Gastrocnemius medialis (tissue), 4 donors: ENCODE results near the gene RPS6KA2. TPM values are rescaled to one million over a fixed set of nuclear protein-coding genes. Genes with fewer than 3 reads are reported as not detected.

Experiments
- ATAC-seq, 2 donors: fragments of 150-250 bp; one replicate each; pipeline ENCODE4 v1.9.1; 2016
- DNase-seq, 2 donors: peaks; one replicate each; pipeline ENCODE4 v3.0.0-alpha.2; 2019
- H3K27ac ChIP-seq, 4 donors: fragments of 200-600 bp; sonication (generic); 1 replicate in 1 of 4; 2 replicates in 3 of 4; pipeline ENCODE4 v1.5.1; 2016 to 2018; ENCODE audit warnings: mild to moderate bottlenecking in 2 of 4, moderate library complexity in 1 of 4
- H3K27me3 ChIP-seq, 3 donors: fragments of 200-600 bp; sonication (generic) in 2 of 3; 1 replicate in 1 of 3; 2 replicates in 2 of 3; pipeline versions ENCODE4 v1.5.1 to v1.6.0; 2016 to 2019; ENCODE audit warnings: mild to moderate bottlenecking in 1 of 3, moderate library complexity in 1 of 3
- H3K36me3 ChIP-seq, 2 donors: fragments of 200-600 bp; sonication (generic) in 1 of 2; one replicate each; pipeline ENCODE4 v1.5.1; 2017 to 2018
- H3K4me1 ChIP-seq, 2 donors: fragments of 200-600 bp; sonication (generic) in 1 of 2; one replicate each; pipeline ENCODE4 v1.5.1; 2016 to 2017; ENCODE audit warnings: mild to moderate bottlenecking in 2 of 2
- H3K4me3 ChIP-seq, 4 donors: fragments of 200-600 bp; sonication (generic) in 3 of 4; 1 replicate in 1 of 4; 2 replicates in 3 of 4; pipeline ENCODE4 v1.5.1; 2016 to 2019; ENCODE audit warnings: mild to moderate bottlenecking in 2 of 4
- H3K9me3 ChIP-seq, 3 donors: fragments of 200-600 bp; sonication (generic) in 2 of 3; 1 replicate in 1 of 3; 2 replicates in 2 of 3; pipeline ENCODE4 v1.5.1; 2016 to 2019
- POLR2A ChIP-seq, 2 donors: fragments of 450-650 bp; IDR thresholded peaks; one replicate each; pipeline ENCODE4 v1.6.1; 2017; ENCODE audit warnings: antibody characterized with exemption in 2 of 2, mild to moderate bottlenecking in 2 of 2, moderate library complexity in 2 of 2
- in situ Hi-C, 4 donors: fragments of 200-750 bp; cut with MboI; loops; one replicate each; pipeline versions ENCODE4 v1.15.0 to v1.8.0; 2017; ENCODE audit warnings: low sequenced_read_pairs in 4 of 4
- intact Hi-C: fragments of 100-400 bp; cut with DNase I; formaldehyde crosslinking; loops from one replicate; pipeline ENCODE4 v1.15.1; 2023; ENCODE audit warnings: low total_unique reads
- total RNA-seq, 4 donors: library from RNA; depleted of rRNA; stranded (reverse); fragments of >200 nt; gene quantifications; one replicate each; pipeline versions ENCODE4 v1.1.0 to v1.2.3, GENCODE V29; 2016
- TF ChIP-seq, protein P1 (sequence below), 5 experiments: fragments of 450-650 bp in 3 of 5; fragments of 200-600 bp in 2 of 5; sonication (generic) in 2 of 5; IDR thresholded peaks in 4 of 5; conservative IDR thresholded peaks in 1 of 5; 1 replicate in 4 of 5; 2 replicates in 1 of 5; pipeline ENCODE4 v1.5.1; 2016 to 2019; ENCODE audit warnings: antibody characterized with exemption in 5 of 5, mild to moderate bottlenecking in 3 of 5, moderate library complexity in 3 of 5

The RPS6KA2 gene
- total RNA-seq, 4 donors from 2014 or later, result 18.7 to 35.7 (median 27.4) TPM

GRCh38 chr6:166658792-166659150 lies 31.7 kb upstream of the RPS6KA2 start:
- H3K27me3 ChIP-seq, result no peaks in the 10 kb centered on the region
- intact Hi-C loops (no loop called here), in situ Hi-C loops (no loop called here)
- H3K4me3 ChIP-seq, result peak overlapping the region in 2 of 4 donors; percentile 11 to 14
- TF ChIP-seq POLR2A (IDR thresholded peaks at IDR 0.05), result no peak
- TF ChIP-seq, protein P1, sequence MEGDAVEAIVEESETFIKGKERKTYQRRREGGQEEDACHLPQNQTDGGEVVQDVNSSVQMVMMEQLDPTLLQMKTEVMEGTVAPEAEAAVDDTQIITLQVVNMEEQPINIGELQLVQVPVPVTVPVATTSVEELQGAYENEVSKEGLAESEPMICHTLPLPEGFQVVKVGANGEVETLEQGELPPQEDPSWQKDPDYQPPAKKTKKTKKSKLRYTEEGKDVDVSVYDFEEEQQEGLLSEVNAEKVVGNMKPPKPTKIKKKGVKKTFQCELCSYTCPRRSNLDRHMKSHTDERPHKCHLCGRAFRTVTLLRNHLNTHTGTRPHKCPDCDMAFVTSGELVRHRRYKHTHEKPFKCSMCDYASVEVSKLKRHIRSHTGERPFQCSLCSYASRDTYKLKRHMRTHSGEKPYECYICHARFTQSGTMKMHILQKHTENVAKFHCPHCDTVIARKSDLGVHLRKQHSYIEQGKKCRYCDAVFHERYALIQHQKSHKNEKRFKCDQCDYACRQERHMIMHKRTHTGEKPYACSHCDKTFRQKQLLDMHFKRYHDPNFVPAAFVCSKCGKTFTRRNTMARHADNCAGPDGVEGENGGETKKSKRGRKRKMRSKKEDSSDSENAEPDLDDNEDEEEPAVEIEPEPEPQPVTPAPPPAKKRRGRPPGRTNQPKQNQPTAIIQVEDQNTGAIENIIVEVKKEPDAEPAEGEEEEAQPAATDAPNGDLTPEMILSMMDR (IDR thresholded peaks at IDR 0.05 in 4 of 5, conservative IDR thresholded peaks at IDR 0.05 in 1 of 5), result no peak
- no peaks in the 10 kb centered on the region for H3K9me3 ChIP-seq
- H3K36me3 ChIP-seq, result no peaks in the 10 kb centered on the region
- peaks cover 3 to 16% of the 10 kb centered on the region in 2 donors for H3K4me1 ChIP-seq
- H3K27ac ChIP-seq, result peak overlapping the region; percentile 30 to 73 (median 62)
- DNase-seq (peak in 1 of 2 donors; percentile 59), ATAC-seq (peak; percentile 73 to 86)

DNA sequence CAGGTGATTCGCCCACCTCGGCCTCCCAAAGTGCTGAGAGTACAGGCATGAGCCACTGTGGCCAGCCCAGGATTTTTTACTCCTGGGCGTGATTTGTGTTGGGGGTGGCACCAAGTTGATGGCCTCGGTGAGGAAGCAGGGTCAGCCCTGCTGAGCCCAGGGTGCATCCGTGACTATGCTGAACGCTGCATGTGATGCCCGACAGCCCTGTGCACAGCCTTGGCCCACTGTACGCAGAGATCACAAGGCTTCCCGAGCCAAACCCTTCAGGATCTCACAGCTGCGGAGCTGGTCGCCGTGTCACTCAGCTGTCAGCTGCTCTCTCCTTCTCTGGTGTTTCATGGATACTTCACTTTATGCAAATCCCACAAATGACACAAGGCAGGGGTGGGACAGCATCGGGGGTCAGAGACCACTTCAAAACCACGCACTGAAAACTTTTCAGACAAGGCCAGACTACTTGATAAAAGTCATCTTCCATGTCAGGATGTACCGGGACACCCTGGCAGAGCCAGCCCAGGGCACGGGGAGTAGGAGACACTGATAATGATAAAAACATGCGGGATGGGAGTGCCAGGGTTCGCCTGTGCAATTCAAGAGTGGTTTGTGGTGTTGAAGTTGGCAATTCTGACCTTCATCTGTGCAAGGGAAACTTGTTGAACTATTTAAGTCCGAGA lies 31.2 kb upstream of the RPS6KA2 start:
- Histone ChIP-seq H3K36me3 (no peaks in the 10 kb centered on the region), H3K27ac (peak overlapping the region; percentile 30 to 73 (median 62)), H3K4me1 (peaks cover 3 to 16% of the 10 kb centered on the region in 2 donors), H3K9me3 (no peaks in the 10 kb centered on the region), H3K4me3 (peak overlapping the region in 1 of 4 donors; percentile 14), H3K27me3 (no peaks in the 10 kb centered on the region)
- peak in 1 of 2 donors; percentile 10 for TF ChIP-seq POLR2A (IDR thresholded peaks at IDR 0.05)
- TF ChIP-seq, protein P1 (IDR thresholded peaks at IDR 0.05 in 4 of 5, conservative IDR thresholded peaks at IDR 0.05 in 1 of 5), result no peak
- ATAC-seq, result peak; percentile 63 to 73
- in situ Hi-C loops, result no loop called here
- intact Hi-C loops, result no loop called here
- DNase-seq, result peak; percentile 54 to 56

DNA sequence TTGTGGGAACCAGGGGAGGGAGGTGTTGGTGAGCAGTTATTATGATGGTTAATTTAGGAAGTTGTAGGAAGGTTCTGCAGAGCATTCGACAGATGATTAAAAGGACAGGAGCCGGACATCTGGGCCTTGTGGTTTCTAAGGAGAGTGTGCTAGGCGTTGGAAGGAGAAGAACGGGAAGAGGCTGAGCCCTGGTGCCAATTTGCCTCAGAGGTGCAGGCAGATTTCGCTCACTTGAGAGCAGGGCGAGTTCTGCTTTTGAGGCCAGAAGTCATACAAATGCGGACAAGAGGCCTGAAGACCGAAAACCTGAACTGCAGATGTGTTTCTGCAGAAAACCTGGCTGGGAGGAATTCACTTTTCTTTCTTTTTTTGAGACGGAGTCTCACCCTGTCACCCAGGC lies 30.5 kb upstream of the RPS6KA2 start:
- no peak for DNase-seq
- H3K27ac ChIP-seq, result peak overlapping the region in 2 of 4 donors; percentile 67 to 73
- intact Hi-C loops, result no loop called here
- in situ Hi-C loops, result no loop called here
- ATAC-seq, result no peak
- peaks cover 3 to 16% of the 10 kb centered on the region in 2 donors for H3K4me1 ChIP-seq
- H3K4me3 ChIP-seq, result no peak overlapping the region
- H3K36me3 ChIP-seq, result no peaks in the 10 kb centered on the region
- no peaks in the 10 kb centered on the region for H3K9me3 ChIP-seq
- TF ChIP-seq, protein P1 (IDR thresholded peaks at IDR 0.05 in 4 of 5, conservative IDR thresholded peaks at IDR 0.05 in 1 of 5), result no peak
- no peak for TF ChIP-seq POLR2A (IDR thresholded peaks at IDR 0.05)
- H3K27me3 ChIP-seq, result no peaks in the 10 kb centered on the region

DNA sequence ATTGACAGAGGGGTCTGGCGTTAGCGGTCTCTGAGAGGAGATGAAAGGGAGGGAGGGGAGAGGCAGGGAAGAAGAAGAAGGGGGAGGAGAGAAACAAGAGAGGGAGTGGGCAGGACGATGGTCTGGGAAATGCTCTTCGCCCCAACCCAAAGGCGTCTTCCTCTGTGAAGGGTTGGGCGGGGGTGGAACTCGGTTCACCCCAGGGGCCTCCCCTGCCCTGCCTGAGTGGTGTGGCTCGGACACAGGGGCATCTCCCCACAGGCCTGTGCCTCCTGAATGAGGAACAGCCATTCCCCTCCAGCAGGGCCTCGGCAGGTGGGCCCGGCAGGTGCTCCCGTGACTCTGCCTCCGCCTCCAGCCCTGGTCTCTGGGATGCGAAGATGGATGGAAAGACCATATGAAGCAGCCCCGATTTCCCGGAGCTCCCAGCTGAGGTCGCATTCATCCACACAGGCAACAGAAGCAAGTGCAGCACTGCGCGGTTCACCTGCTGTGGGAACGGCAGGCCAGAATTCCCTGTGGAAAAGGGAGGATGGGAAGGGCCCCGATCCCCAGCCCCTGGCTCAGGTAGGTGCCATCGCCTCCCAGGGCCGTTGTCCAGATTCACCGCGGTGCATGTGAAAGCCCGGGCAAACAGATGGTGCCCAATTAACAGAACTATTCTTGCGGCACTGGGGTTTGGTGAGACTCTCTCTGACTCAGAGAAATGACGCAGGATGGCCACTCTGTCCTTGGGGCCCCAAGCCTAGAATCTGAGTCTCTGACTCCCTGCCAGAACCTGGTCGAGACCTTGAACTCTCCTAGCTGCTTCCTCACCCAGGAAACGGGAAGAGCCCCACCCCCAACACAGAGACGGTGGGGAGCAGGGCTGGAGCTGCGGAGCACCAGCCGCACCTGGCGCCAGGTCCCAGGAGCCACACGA lies 29.4 kb upstream of the RPS6KA2 start:
- Histone ChIP-seq H3K27ac (peak overlapping the region in 1 of 4 donors; percentile 73), H3K36me3 (no peaks in the 10 kb centered on the region), H3K27me3 (no peaks in the 10 kb centered on the region), H3K4me3 (no peak overlapping the region), H3K9me3 (no peaks in the 10 kb centered on the region), H3K4me1 (peaks cover 3 to 16% of the 10 kb centered on the region in 2 donors)
- in situ Hi-C loops, result no loop called here
- ATAC-seq (no peak), DNase-seq (no peak)
- TF ChIP-seq POLR2A (IDR thresholded peaks at IDR 0.05), result no peak
- TF ChIP-seq, protein P1 (IDR thresholded peaks at IDR 0.05 in 4 of 5, conservative IDR thresholded peaks at IDR 0.05 in 1 of 5), result no peak
- intact Hi-C loops, result no loop called here
